GM18868 (cell line): ENCODE data around the gene MYO1A.
"Not testable (repeated sequence)": the region's sequence is repeated elsewhere in the genome, so short reads cannot be mapped to it uniquely, and the experiment has no call there.

Experiments used
- ATAC-seq: cut with Tn5 transposase; IDR thresholded peaks from one replicate; pipeline ENCODE4 v1.9.1; 2021; ENCODE audit warnings: mild to moderate bottlenecking, moderate library complexity; ENCODE audit not compliant: unreplicated experiment

MYO1A gene

GRCh38 chr12:57087691-57088353 lies 37.9 kb upstream of the MYO1A start:
- peak; percentile 35 for ATAC-seq

GRCh38 chr12:57087010-57087690 lies 37.2 kb upstream of the MYO1A start:
- ATAC-seq = peak; percentile 28

GRCh38 chr12:57086493-57087009 lies 36.6 kb upstream of the MYO1A start:
- ATAC-seq = no peak

- ATAC-seq = no peak
Measured at GRCh38 chr12:57085999-57086492, 36.1 kb upstream of the MYO1A start.

GRCh38 chr12:57080855-57081254 lies 30.9 kb upstream of the MYO1A start:
- no peak for ATAC-seq

GRCh38 chr12:57079821-57080220 lies 29.9 kb upstream of the MYO1A start:
- no peak for ATAC-seq

- ATAC-seq = peak; percentile 97
Measured at GRCh38 chr12:57078519-57079404, 28.8 kb upstream of the MYO1A start, which contains the start of gene NEMP1. NEMP1 (minus strand) TSS chr12:57078791; CDS start chr12:57078745, 46 bp downstream.

GRCh38 chr12:57073566-57074450 lies 23.9 kb upstream of the MYO1A start:
- ATAC-seq = not testable (repeated sequence)

GRCh38 chr12:57072661-57073060 lies 22.7 kb upstream of the MYO1A start:
- ATAC-seq = no peak

- peak; percentile 83 for ATAC-seq
Measured at GRCh38 chr12:57069523-57069922, 19.6 kb upstream of the MYO1A start.

- ATAC-seq = no peak
Measured at GRCh38 chr12:57066245-57066644, 16.3 kb upstream of the MYO1A start.

- peak; percentile 77 for ATAC-seq
Measured at GRCh38 chr12:57063991-57064685, 14.2 kb upstream of the MYO1A start.

- no peak for ATAC-seq
Measured at GRCh38 chr12:57058454-57058853, 8.5 kb upstream of the MYO1A start.

GRCh38 chr12:57057067-57057751 lies 7.3 kb upstream of the MYO1A start:
- no peak for ATAC-seq

GRCh38 chr12:57055824-57056223 lies 5.9 kb upstream of the MYO1A start:
- no peak for ATAC-seq

GRCh38 chr12:57053901-57054300 lies 4.0 kb upstream of the MYO1A start:
- not testable (repeated sequence) for ATAC-seq

- not testable (repeated sequence) for ATAC-seq
Measured at GRCh38 chr12:57053146-57053545, 3.2 kb upstream of the MYO1A start.

- ATAC-seq = no peak
Measured at GRCh38 chr12:57051011-57051410, 1.1 kb upstream of the MYO1A start.

- no peak for ATAC-seq
Measured at GRCh38 chr12:57049119-57049446, 846 bp downstream of the MYO1A start.
